OCI-LY1 (cell line): ENCODE data around the gene KRTAP10-4.
"Not testable (repeated sequence)": the region's sequence is repeated elsewhere in the genome, so short reads cannot be mapped to it uniquely, and the experiment has no call there.

Experiments
- H2AFZ ChIP-seq: fragments of 200-600 bp; sonication (generic), shearing (Covaris generic); 2 replicates; pipeline ENCODE4 v1.6.0; 2014; ENCODE audit warnings: antibody characterized with exemption, mild to moderate bottlenecking, low read length
- H3F3A ChIP-seq: fragments of 200-600 bp; sonication (generic), shearing (Covaris generic); 2 replicates; pipeline ENCODE4 v1.6.0; 2014; ENCODE audit warnings: mild to moderate bottlenecking, antibody characterized with exemption, low read length, moderate library complexity; ENCODE audit not compliant: insufficient read depth
- H3K27ac ChIP-seq: fragments of 200-600 bp; sonication (generic); 2 replicates; pipeline ENCODE4 v1.5.1; 2014; ENCODE audit warnings: low read length, mixed run types, mild to moderate bottlenecking, low read depth; ENCODE audit not compliant: poor library complexity, severe bottlenecking
- H3K27me3 ChIP-seq: fragments of 200-600 bp; sonication (generic); 2 replicates; pipeline ENCODE4 v1.6.0; 2014; ENCODE audit warnings: antibody characterized with exemption, mild to moderate bottlenecking, low read length, moderate library complexity; ENCODE audit not compliant: insufficient read depth
- H3K36me3 ChIP-seq: fragments of 200-600 bp; sonication (generic); 2 replicates; pipeline ENCODE4 v1.6.1; 2014; ENCODE audit warnings: mild to moderate bottlenecking, antibody characterized with exemption, low read length, moderate library complexity, mixed read lengths; ENCODE audit not compliant: insufficient read depth
- H3K4me1 ChIP-seq: fragments of 200-600 bp; sonication (generic); 2 replicates; pipeline ENCODE4 v1.5.1; 2014; ENCODE audit warnings: mild to moderate bottlenecking, low read length, moderate library complexity; ENCODE audit not compliant: insufficient read depth, severe bottlenecking
- H3K4me2 ChIP-seq: fragments of 200-600 bp; sonication (generic), shearing (Covaris generic); 2 replicates; pipeline ENCODE4 v1.6.1; 2014; ENCODE audit warnings: low read length
- H3K4me3 ChIP-seq: fragments of 200-600 bp; sonication (generic); 2 replicates; pipeline ENCODE4 v1.5.1; 2014; ENCODE audit warnings: low read length, low read depth, mild to moderate bottlenecking, mixed read lengths; ENCODE audit not compliant: poor library complexity, severe bottlenecking
- H3K79me2 ChIP-seq: fragments of 200-600 bp; shearing (Covaris generic); 2 replicates; pipeline ENCODE4 v1.6.1; 2016; ENCODE audit warnings: mixed run types, low read length, mixed read lengths; ENCODE audit not compliant: insufficient read depth
- H3K9ac ChIP-seq: fragments of 200-600 bp; sonication (generic), shearing (Covaris generic); 2 replicates; pipeline ENCODE4 v1.6.1; 2014; ENCODE audit warnings: mild to moderate bottlenecking, low read length, mixed read lengths
- H3K9me2 ChIP-seq: fragments of 200-600 bp; sonication (generic), shearing (Covaris generic); 2 replicates; pipeline ENCODE4 v1.6.1; 2014; ENCODE audit warnings: low read depth, mild to moderate bottlenecking, low read length, mixed read lengths
- H3K9me3 ChIP-seq: fragments of 200-600 bp; shearing (Covaris generic); 2 replicates; pipeline ENCODE4 v1.6.1; 2014; ENCODE audit warnings: low read length, mixed read lengths
- H4K20me1 ChIP-seq: fragments of 200-600 bp; sonication (generic), shearing (Covaris generic); 2 replicates; pipeline ENCODE4 v1.6.0; 2016; ENCODE audit warnings: mild to moderate bottlenecking, low read length; ENCODE audit not compliant: insufficient read depth
- CTCF ChIP-seq: fragments of 200-600 bp; sonication (generic), shearing (Covaris generic); IDR thresholded peaks from 2 replicates; pipeline ENCODE4 v1.5.1; 2017; ENCODE audit warnings: mild to moderate bottlenecking, antibody characterized with exemption, low read length, moderate library complexity, mixed read lengths
- EZH2 ChIP-seq: fragments of 200-600 bp; sonication (generic), shearing (Covaris generic); IDR thresholded peaks from 2 replicates; pipeline ENCODE4 v1.8.0; 2017; ENCODE audit warnings: borderline replicate concordance, mixed run types, mild to moderate bottlenecking, antibody characterized with exemption, low read length, moderate library complexity, mixed read lengths

Gene KRTAP10-4

GRCh38 chr21:44555200-44555875 is 18.2 kb upstream of the KRTAP10-4 start:
- H3K36me3 ChIP-seq = no peaks in the 10 kb centered on the region
- H3K4me1 ChIP-seq = no peaks in the 10 kb centered on the region

GRCh38 chr21:44556879-44557278 is 16.6 kb upstream of the KRTAP10-4 start:
- H2AFZ ChIP-seq = no peak overlapping the region
- no peaks in the 10 kb centered on the region for H4K20me1 ChIP-seq
- no peaks in the 10 kb centered on the region for H3F3A ChIP-seq
- H3K27ac ChIP-seq = no peak overlapping the region
- H3K36me3 ChIP-seq = no peaks in the 10 kb centered on the region
- TF ChIP-seq CTCF (no peak), EZH2 (no peak)
- no peak overlapping the region for H3K4me2 ChIP-seq
- H3K4me1 ChIP-seq = no peaks in the 10 kb centered on the region
- H3K79me2 ChIP-seq = no peaks in the 10 kb centered on the region
- no peaks in the 10 kb centered on the region; the same call in 1 of the 2 replicates for H3K27me3 ChIP-seq
- no peaks in the 10 kb centered on the region for H3K9me2 ChIP-seq
- H3K4me3 ChIP-seq = no peak overlapping the region
- H3K9me3 ChIP-seq = no peaks in the 10 kb centered on the region
- H3K9ac ChIP-seq = no peak overlapping the region

More at GRCh38 chr21:44555200-44555875, 18.2 kb upstream of the KRTAP10-4 start:
- H3K4me2 ChIP-seq = no peak overlapping the region
- no peaks in the 10 kb centered on the region for H3K9me2 ChIP-seq
- no peak overlapping the region for H2AFZ ChIP-seq
- H4K20me1 ChIP-seq = no peaks in the 10 kb centered on the region
- no peaks in the 10 kb centered on the region; the same call in 1 of the 2 replicates for H3K27me3 ChIP-seq
- no peaks in the 10 kb centered on the region for H3F3A ChIP-seq
- no peak overlapping the region for H3K9ac ChIP-seq
- H3K79me2 ChIP-seq = no peaks in the 10 kb centered on the region
- no peak overlapping the region for H3K27ac ChIP-seq
- no peak for TF ChIP-seq CTCF
- no peak for TF ChIP-seq EZH2
- H3K4me3 ChIP-seq = no peak overlapping the region
- H3K9me3 ChIP-seq = no peaks in the 10 kb centered on the region

- no peaks in the 10 kb centered on the region for H3F3A ChIP-seq
- H3K4me3 ChIP-seq = no peak overlapping the region
- no peaks in the 10 kb centered on the region for H3K36me3 ChIP-seq
- H3K9ac ChIP-seq = no peak overlapping the region
- H3K27me3 ChIP-seq = no peaks in the 10 kb centered on the region; the same call in 1 of the 2 replicates
- H3K27ac ChIP-seq = no peak overlapping the region
- no peak overlapping the region for H3K4me2 ChIP-seq
- TF ChIP-seq CTCF (no peak), EZH2 (no peak)
- no peaks in the 10 kb centered on the region for H3K4me1 ChIP-seq
- no peak overlapping the region for H2AFZ ChIP-seq
- H4K20me1 ChIP-seq = no peaks in the 10 kb centered on the region
- no peaks in the 10 kb centered on the region for H3K79me2 ChIP-seq
- H3K9me3 ChIP-seq = no peaks in the 10 kb centered on the region
- no peaks in the 10 kb centered on the region for H3K9me2 ChIP-seq
These were observed 15.8 kb upstream of the KRTAP10-4 start for GRCh38 chr21:44557491-44558328.

- H3K4me1 ChIP-seq, H3K4me3 ChIP-seq, H3K9ac ChIP-seq, H3K9me3 ChIP-seq, H3K27ac ChIP-seq, H4K20me1 ChIP-seq, H3K9me2 ChIP-seq, H2AFZ ChIP-seq, H3K79me2 ChIP-seq, H3K36me3 ChIP-seq, H3F3A ChIP-seq, H3K4me2 ChIP-seq, H3K27me3 ChIP-seq: not testable (repeated sequence)
These were observed 15.2 kb upstream of the KRTAP10-4 start for GRCh38 chr21:44558329-44558675.
